GM19043 (cell line): ENCODE data around the gene TEFM.
"Not testable (repeated sequence)": the region's sequence is repeated elsewhere in the genome, so short reads cannot be mapped to it uniquely, and the experiment has no call there.

Source experiments
- ATAC-seq: cut with Tn5 transposase; IDR thresholded peaks from one replicate; pipeline ENCODE4 v1.9.1; 2021; ENCODE audit warnings: low read depth; ENCODE audit not compliant: unreplicated experiment

Gene TEFM

DNA sequence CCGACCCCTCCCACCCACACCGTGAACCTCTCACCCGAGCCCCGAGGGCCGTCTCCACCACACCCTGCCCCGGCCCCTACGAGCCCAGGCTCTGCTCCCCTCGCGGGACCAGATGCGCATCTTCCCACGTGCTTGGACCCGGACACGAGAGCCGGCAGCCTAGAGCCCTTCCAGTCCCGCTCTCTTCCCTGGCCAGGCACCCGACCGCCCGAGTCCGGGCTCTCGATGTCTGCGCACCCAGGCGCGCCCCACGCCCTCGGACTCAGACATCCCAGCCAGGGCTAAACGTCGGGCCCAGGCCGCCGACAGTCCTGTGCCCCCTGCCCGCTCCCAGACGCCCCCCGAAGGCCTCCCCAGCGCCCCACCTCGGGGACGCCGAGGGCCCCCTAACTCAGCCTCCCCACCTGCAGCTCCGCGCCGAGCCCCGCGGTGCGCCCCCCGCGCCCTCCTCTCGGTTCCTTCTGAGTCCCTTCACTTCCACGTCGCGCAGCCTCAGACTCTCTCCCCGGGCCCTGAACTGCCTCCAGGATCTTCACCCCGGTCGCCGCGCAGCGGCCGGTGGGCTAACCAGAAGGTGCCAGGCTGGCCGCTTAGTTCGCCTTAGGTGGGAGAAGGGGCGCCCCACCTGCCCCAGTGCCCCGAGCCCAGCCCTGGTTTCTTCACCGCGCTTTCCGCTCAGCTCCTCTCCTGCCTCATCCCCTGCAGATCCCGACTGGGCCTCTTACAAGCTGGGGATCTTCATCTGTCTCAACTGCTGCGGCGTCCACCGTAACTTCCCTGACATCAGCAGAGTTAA is 16.4 kb upstream of the TEFM start:
- ATAC-seq, result no peak

DNA sequence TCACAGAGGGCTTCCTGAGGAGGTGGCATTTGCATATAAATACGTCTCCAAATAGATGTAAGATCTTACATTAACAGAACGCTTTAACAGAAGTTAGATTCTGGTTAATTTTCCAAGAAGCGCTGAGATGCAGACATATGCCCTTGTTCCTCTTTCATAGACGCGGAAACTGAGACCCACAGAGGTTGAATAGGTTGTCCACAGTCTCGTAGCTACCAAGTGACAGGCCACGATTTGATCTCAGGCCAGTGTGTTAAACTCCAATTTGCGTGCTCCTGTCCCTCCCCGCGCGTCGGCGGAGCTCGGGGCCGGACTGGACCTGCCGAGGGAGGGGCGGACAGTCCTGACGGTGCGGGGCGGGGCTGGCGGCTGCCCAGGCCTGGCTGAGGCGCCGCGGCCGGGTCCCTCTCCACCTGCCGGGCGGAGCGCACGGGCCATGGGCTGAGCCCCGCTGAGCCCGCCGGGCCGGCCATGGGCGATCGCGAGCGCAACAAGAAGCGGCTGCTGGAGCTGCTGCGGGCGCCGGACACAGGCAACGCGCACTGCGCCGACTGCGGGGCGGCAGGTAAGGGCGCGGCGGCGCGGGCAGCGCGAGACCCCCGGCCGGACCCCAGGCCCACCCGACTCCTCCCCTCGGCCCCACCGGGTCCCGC is 15.6 kb upstream of the TEFM start, which contains the start of gene ADAP2:
Gene ADAP2, plus strand, starts transcription at position 402 of the 653 bp plus-strand sequence. Its CDS starts 70 bp downstream, at position 472.
- no peak for ATAC-seq

DNA sequence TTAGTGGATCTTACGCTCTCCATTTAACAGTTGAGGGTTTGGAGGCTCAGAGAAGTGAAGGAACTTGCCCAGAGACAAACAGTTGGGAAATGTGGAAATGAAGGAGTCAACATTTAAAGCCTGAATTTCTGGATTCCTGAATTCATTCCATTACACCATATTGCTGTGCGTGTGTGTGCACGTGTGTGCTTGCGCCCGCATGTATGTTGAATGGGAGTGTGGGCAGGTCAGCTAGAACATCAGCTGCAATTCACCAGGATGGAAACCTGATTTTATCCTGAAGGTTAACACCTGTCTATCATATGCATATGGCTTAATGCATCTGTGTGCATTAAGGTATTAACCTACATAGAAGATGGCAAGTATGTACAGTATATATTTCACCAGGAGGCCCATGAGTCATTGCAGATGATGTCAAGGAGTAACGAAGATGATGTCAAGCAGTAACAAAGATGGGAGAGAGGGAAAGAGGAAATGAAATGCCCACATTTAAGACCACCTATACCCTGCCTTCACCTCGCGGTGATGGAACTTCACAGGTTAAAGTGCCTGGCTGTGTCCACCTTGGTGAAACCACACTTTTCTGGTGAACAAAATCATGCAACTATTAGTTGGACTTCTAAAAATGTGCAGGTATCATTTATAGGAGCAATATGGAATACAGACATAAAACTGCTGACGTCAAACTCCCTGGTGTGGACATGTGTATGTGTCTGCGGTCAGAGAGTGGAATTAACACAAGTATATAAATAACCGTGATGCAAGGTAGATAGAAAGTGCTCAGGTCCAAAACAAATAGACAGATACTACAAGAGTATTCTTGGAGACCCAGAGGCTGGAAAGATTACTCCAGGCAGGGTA is 14.9 kb upstream of the TEFM start:
- ATAC-seq, result no peak

DNA sequence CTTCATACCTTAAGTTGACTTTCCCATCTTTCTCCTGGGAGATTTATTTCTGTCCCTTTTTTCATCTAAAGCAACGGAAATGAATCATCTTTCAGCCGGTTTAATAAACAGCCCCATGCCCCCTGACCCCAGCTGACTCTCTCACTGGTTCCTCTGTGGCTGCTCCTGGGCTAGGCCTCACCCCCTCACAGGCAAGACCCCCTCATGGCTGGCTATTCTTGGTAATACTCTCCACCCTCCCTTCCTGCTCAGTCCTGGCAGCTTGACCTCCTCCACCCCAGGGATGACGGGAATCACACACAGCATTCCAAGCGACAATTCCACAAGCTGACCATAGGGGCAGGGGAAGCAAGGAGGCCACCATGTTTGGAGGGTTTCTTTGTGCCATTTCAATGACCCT is 14.2 kb upstream of the TEFM start:
- no peak for ATAC-seq

DNA sequence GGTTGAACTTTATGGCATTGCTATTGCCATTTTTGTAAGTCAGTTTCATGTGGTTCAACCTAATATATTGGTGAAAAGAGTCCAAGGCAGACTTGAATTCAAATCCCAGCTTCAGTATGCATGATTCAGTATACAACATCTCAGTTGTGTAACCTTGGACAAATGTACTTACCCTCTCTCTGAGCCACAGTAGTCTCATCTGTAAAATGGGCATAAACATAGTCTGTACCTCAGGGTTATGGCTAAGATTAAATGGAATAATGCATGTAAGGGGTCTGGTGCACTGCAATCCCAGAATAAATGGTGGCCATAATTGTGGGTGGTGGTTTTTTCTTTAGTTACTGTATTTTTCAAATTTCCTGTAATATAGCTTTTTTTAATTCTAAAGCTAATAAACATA is 11.0 kb upstream of the TEFM start:
- no peak for ATAC-seq

DNA sequence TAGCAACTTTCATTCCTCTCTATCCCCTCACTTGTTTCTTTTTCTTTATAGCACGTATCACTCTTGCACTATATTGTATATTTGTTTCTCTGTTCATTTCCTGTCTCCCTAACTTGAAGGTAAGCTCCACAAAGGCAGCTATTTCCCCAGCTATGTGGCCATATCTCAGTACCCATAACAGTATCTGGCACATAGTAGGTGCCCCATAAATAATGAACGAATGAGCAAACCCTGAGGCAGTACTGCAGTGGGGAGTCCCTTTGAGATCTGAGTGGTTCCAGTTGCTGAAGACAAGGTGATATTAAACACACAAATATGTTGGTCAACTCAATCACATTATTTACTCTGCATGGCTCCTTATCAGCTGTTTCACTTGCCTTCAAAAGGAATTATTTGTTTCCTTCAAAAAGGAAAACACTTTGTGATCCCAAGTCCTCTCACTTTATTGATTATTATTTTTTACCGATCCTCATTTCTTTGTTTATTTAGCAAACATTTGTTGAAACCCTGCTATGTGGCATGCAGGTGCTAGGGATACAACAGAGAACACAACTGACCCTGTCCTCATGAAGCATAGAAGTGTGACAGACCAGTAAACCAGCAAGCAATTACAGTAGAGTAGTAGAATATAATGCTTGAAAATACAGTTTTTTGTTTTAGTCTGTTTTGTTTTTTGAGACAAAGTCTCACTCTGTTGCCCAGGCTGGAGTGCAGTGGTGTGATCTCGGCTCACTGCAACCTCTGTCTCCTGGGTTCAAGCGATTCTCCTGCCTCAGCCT is 10.0 kb upstream of the TEFM start:
- ATAC-seq, result no peak

DNA sequence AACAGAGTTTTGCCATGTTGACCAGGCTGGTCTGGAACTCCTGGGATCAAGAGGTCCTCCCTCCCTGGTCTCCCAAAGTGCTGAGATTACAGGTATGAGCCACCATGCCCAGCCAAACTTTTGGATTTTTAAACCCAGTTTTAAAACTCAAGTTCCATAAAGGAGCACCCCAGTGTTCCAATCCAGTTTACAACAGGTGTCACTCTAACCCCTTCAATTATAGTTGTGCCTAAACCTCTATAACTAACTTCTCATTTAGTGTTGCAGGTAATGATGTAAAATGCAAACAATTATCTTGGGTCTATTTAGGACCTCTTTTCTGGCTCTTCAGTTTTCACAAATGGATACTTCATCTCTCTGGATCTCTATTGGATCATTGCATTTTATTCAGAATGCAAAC is 7.9 kb upstream of the TEFM start:
- ATAC-seq, result no peak

DNA sequence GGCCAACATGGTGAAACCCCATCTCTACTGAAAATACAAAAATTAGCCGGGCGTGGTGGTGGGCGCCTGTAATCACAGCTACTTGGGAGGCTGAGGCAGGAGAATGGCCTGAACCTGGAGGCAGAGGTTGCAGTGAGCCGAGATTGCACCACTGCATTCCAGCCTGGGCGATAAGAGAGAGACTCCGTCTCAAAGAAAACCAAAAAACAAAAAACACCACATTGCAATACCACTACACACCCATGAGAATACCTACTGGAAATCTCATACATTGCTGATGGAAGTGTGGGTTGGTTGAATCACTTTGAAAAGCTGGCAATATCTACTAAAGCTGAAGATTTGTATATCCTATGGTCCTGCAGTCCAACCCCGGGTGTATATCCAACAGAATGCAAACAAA is 4.1 kb upstream of the TEFM start:
- not testable (repeated sequence) for ATAC-seq

DNA sequence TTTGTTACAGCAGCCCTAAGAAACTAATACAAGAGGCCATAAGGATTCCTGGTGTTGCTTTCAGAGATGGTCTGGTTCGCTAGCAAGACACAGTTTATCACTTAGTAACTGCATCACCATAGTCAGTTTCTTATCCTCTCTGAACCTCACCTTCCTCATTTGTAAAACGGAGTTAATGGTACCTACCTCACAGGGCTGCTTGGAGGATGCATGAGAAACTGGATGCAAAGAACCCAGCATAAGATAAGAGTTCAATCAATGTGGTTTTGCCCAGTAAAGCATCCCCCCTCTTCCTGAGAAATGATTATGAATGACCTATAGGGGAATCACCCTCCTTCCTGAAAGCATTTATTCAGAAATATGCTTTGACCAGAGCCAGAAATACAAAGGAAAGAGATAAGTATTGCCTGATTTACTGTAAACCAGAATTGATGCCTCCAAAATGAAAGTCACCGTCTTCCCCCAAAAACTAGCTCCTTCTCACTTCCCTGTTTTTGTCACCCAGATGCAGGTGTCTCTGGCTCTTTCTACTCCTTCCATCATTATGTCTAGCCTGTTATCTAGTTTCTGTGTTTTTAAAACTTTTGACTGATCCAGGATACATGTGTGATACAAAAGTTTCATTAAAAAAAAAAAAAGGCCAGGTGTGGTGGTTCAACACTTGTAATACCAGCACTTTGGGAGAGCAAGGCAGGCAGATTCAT is 2.8 kb upstream of the TEFM start:
- no peak for ATAC-seq

DNA sequence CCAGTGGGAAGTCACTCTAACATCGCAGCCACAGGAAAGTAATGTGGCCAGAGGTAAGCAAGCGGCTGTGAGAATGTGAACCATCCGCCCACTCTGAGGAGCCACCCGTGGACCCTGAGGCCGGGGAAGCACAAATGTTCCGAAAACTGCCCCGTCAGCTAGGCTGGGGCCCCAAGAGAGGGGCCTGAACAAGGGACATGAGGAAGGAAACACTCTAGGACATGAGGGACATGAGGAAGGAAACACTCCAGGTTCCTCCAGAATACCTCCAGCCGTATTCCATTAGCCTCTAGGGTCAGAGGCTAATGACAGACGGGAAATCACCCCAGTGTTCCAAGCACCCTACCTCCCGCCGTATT is 317 bp downstream of the TEFM start:
- peak; percentile 24 for ATAC-seq

DNA sequence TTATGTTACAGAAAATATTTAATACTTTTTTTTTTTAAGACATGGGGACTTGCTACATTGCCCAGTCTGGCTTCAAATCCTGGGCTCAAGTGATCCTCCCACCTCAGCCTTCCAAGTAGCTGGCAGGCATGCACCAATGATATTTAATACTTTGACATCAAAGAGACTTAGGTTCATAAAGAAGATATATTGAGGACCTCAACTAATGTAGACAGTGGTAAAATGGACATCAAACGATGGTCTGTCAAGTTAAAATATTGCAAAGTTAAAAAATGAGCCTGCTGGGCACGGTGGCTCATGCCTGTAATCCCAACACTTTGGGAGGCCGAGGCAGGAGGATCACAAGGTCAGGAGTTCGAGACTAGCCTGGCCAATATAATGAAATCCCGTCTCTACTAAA is 8.7 kb downstream of the TEFM start:
- no peak for ATAC-seq

DNA sequence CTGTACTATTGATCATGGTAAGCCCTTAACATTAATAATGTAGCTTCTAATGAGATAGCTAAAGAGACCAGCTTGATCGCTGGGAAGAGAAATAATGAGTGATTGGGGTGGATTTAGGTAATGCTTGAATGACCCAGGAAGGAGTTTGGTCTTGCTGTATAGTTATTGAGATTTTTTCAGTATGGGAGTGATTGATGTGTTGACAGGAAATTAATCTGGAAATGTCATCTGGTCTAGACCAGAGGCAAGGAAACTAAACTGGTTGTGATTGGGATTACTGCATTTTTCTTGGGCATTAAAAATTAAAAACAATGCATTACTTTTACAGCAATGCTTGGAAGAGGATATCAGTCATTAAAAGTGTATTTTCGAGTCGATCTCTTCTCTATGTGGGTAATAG is 11.8 kb downstream of the TEFM start:
- no peak for ATAC-seq

DNA sequence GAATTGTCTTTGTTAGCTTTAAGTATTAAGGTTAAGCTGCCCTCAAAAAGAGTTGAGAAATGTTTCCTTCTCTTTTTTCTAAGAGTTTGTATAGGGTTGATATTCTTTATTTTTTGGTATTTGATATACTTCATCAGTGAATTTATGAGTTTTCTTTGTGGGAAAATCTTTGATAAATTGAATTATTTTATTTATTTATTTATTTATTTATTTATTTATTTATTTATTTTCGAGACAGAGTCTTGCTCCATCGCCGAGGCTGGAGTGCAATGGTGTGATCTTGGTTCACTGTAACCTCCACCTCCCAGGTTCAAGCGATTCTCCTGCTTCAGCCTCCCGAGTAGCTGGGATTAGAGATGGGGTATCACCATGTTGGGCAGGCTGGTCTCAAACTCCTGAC is 19.9 kb downstream of the TEFM start:
- ATAC-seq, result no peak

DNA sequence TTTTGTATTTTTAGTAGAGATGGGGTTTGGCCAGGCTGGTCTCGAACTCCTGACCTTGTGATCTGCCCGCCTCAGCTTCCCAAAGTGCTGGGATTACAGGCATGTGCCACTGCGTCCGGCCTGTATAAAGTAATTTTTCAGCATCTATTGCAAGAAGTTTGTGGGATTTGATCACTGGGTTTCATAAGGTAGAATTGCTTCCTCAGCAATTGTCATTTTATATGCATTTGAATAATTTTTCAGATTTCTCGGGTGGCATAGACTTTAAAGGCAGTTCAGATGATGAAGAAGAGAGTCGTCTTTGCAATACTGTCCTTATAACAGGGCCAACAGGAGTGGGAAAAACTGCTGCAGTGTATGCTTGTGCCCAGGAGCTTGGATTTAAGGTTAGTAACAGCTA is 37.0 kb downstream of the TEFM start:
- ATAC-seq, result no peak

DNA sequence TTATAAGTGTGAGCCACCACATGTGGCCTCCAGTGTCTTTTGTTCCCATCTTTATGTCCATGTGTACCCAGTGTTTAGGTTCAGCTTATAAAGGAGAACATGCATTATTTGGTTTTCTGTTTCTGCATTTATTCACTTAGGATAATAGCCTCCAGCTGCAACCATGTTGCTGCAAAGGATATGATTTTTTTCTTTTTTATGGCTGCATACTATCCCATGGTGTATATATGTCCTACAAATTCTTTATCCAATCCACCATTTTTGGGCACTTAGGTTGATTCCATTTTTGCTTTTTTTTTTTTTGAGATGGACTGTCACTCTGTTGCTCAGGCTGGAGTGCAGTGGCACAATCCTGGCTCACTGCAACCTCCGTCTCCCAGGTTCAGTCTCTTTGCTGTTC is 41.4 kb downstream of the TEFM start:
- no peak for ATAC-seq

DNA sequence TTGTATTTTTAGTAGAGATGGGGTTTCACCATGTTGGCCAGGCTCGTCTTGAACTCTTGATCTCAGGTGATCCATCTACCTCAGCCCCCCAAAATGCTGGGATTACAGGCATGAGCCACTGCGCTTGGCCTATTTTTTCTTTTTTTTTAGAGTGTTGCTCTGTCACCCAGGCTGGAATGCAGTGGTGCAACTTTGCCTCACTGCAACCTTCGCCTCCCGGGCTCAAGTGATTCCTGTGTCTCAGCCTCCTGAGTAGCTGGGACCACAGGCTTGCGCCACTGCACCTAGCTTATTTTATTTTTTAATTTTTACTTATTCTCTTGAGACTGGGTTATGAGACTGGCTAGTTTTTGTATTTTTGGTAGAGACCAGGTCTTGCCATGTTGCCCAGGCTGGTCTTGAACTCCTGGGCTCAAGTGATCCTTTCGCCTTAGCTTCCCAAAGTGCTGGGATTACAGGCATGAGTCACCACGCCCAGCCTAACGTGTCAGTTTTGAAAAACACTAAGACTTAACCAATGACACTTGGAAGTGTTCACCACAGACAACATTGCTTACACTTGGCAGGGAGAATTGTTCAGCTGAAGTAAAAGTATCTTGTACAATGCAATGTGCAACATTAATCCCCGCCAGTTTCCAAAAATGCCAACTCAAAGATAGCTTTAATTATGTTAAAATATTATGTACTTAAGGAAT is 47.3 kb downstream of the TEFM start:
- no peak for ATAC-seq

DNA sequence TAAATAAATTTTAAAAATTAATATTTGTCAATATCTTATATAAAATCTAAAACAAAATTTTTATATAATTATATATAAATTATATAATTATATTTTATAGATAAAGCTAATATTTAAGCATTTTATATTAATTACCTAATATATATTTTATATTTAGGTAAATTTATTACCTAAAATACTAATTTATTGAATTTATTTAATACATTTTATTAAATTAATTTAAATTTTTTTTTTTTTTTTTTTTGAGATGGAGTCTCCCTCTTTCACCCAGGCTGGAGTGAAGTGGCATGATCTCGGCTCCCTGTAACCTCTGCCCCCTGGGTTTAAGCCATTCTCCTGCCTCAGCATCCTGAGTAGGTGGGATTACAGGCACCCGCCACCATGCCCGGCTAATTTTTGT is 51.9 kb downstream of the TEFM start:
- ATAC-seq, result no peak
